HL-60 (cell line): ENCODE measurements around the gene IGFL2.

Source experiments
- GABPA ChIP-seq: IDR thresholded peaks from 2 replicates; pipeline ENCODE4 v1.6.1; 2012; ENCODE audit warnings: low read depth
- POLR2AphosphoS5 ChIP-seq: IDR thresholded peaks from 2 replicates; pipeline ENCODE4 v1.6.1; 2012; ENCODE audit warnings: low read depth

GRCh38 chr19:46125447-46125846 lies 22.6 kb upstream of the IGFL2 start:
- no peak for TF ChIP-seq POLR2AphosphoS5
- TF ChIP-seq GABPA: no peak
